Gastrocnemius medialis (tissue), 4 donors: Measurements from ENCODE around the gene ZNF592. TPM values are rescaled to one million over a fixed set of nuclear protein-coding genes. Genes with fewer than 3 reads are reported as not detected.

Experiments
- ATAC-seq, 2 donors: fragments of 150-250 bp; one replicate each; pipeline ENCODE4 v1.9.1; 2016
- DNase-seq, 2 donors: peaks; one replicate each; pipeline ENCODE4 v3.0.0-alpha.2; 2019
- H3K27ac ChIP-seq, 4 donors: fragments of 200-600 bp; sonication (generic); 1 replicate in 1 of 4; 2 replicates in 3 of 4; pipeline ENCODE4 v1.5.1; 2016 to 2018; ENCODE audit warnings: mild to moderate bottlenecking in 2 of 4, moderate library complexity in 1 of 4
- H3K27me3 ChIP-seq, 3 donors: fragments of 200-600 bp; sonication (generic) in 2 of 3; 1 replicate in 1 of 3; 2 replicates in 2 of 3; pipeline versions ENCODE4 v1.5.1 to v1.6.0; 2016 to 2019; ENCODE audit warnings: mild to moderate bottlenecking in 1 of 3, moderate library complexity in 1 of 3
- H3K36me3 ChIP-seq, 2 donors: fragments of 200-600 bp; sonication (generic) in 1 of 2; one replicate each; pipeline ENCODE4 v1.5.1; 2017 to 2018
- H3K4me1 ChIP-seq, 2 donors: fragments of 200-600 bp; sonication (generic) in 1 of 2; one replicate each; pipeline ENCODE4 v1.5.1; 2016 to 2017; ENCODE audit warnings: mild to moderate bottlenecking in 2 of 2
- H3K4me3 ChIP-seq, 4 donors: fragments of 200-600 bp; sonication (generic) in 3 of 4; 1 replicate in 1 of 4; 2 replicates in 3 of 4; pipeline ENCODE4 v1.5.1; 2016 to 2019; ENCODE audit warnings: mild to moderate bottlenecking in 2 of 4
- H3K9me3 ChIP-seq, 3 donors: fragments of 200-600 bp; sonication (generic) in 2 of 3; 1 replicate in 1 of 3; 2 replicates in 2 of 3; pipeline ENCODE4 v1.5.1; 2016 to 2019
- POLR2A ChIP-seq, 2 donors: fragments of 450-650 bp; IDR thresholded peaks; one replicate each; pipeline ENCODE4 v1.6.1; 2017; ENCODE audit warnings: antibody characterized with exemption in 2 of 2, mild to moderate bottlenecking in 2 of 2, moderate library complexity in 2 of 2
- in situ Hi-C, 4 donors: fragments of 200-750 bp; cut with MboI; loops; one replicate each; pipeline versions ENCODE4 v1.15.0 to v1.8.0; 2017; ENCODE audit warnings: low sequenced_read_pairs in 4 of 4
- intact Hi-C: fragments of 100-400 bp; cut with DNase I; formaldehyde crosslinking; loops from one replicate; pipeline ENCODE4 v1.15.1; 2023; ENCODE audit warnings: low total_unique reads
- total RNA-seq, 4 donors: library from RNA; depleted of rRNA; stranded (reverse); fragments of >200 nt; gene quantifications; one replicate each; pipeline versions ENCODE4 v1.1.0 to v1.2.3, GENCODE V29; 2016
- TF ChIP-seq, protein P1 (sequence below), 5 experiments: fragments of 450-650 bp in 3 of 5; fragments of 200-600 bp in 2 of 5; sonication (generic) in 2 of 5; IDR thresholded peaks in 4 of 5; conservative IDR thresholded peaks in 1 of 5; 1 replicate in 4 of 5; 2 replicates in 1 of 5; pipeline ENCODE4 v1.5.1; 2016 to 2019; ENCODE audit warnings: antibody characterized with exemption in 5 of 5, mild to moderate bottlenecking in 3 of 5, moderate library complexity in 3 of 5

The ZNF592 gene
- total RNA-seq, 4 donors from 2014 or later = 30.0 to 49.2 (median 33.8) TPM

DNA sequence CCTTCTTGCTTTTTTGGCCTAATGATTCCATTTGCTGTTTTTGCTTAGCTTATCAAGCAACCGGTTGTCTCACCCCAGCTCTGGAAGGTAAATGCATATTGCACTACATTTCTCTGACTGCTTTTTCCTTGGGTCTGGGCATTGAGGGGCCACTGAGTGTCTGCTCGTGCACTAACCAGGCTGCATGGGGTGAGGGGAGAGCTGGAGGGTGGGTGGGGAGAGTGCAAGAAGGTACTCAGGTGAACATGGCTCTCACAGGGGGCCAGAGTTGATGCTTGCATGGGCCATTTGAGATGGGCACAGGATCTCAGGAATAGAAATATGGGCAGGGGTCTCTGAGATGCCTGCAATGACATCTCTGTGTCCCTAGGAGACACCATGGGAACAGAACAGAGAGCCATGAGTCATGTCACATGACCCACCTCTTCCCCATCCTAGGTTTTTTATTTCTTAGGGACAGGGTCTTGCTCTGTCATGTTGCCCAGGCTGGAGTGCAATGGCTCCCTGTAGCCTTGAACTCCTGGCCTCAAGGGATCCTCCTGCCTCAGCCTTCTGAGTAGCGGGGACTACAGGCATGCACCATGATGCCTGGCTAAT lies 75.0 kb downstream of the ZNF592 start:
- H3K27me3 ChIP-seq = no peaks in the 10 kb centered on the region
- intact Hi-C loops = no loop called here
- no peak for DNase-seq
- H3K4me3 ChIP-seq = peak overlapping the region in 2 of 4 donors; percentile 12 to 97
- peaks cover 89 to 100% of the 10 kb centered on the region in 2 donors for H3K4me1 ChIP-seq
- H3K9me3 ChIP-seq = no peaks in the 10 kb centered on the region
- peak overlapping the region; percentile 94 to 99 (median 96) for H3K27ac ChIP-seq
- ATAC-seq = no peak
- no peak for TF ChIP-seq POLR2A (IDR thresholded peaks at IDR 0.05)
- TF ChIP-seq, protein P1, sequence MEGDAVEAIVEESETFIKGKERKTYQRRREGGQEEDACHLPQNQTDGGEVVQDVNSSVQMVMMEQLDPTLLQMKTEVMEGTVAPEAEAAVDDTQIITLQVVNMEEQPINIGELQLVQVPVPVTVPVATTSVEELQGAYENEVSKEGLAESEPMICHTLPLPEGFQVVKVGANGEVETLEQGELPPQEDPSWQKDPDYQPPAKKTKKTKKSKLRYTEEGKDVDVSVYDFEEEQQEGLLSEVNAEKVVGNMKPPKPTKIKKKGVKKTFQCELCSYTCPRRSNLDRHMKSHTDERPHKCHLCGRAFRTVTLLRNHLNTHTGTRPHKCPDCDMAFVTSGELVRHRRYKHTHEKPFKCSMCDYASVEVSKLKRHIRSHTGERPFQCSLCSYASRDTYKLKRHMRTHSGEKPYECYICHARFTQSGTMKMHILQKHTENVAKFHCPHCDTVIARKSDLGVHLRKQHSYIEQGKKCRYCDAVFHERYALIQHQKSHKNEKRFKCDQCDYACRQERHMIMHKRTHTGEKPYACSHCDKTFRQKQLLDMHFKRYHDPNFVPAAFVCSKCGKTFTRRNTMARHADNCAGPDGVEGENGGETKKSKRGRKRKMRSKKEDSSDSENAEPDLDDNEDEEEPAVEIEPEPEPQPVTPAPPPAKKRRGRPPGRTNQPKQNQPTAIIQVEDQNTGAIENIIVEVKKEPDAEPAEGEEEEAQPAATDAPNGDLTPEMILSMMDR (IDR thresholded peaks at IDR 0.05 in 4 of 5, conservative IDR thresholded peaks at IDR 0.05 in 1 of 5) = no peak
- peaks cover 0 to 22% of the 10 kb centered on the region in 2 donors for H3K36me3 ChIP-seq
- in situ Hi-C loops = no loop called here

DNA sequence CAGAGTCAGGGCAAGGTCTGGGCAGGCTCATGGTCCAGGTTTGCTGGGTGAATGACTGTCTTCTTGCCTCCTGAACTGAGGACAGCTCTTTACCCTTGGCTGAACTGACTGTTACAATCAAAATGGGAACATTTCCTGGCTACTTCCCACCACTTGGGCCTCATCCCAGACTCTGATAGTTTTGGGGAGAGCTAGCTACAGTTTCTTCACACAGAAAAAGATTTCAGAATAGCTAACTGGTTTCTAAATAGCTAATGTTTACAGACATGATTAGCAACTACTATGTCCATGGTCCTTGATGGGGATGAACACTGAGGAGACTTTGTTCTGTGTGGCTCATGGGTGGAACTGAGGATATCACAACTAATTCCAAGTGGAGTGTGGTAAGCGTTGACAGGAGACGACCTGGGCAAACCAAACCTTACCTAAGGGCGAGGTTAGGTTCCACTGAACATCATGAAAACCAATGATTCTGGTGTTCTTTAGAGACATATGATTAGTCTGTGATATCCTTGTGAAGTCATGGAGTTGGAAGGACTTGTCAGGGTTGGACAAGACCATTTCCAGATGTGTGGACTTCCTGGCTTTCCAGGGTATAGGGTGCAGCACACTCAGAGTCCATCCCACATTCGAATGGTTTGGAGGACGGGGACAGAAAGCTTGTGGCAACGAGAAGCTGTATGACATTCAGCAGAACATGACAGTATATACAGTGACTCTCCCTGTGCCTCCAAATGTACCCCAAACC lies 76.0 kb downstream of the ZNF592 start:
- no peak overlapping the region for H3K4me3 ChIP-seq
- peak; percentile 25 to 39 for ATAC-seq
- TF ChIP-seq POLR2A (IDR thresholded peaks at IDR 0.05) = no peak
- TF ChIP-seq, protein P1 (IDR thresholded peaks at IDR 0.05 in 4 of 5, conservative IDR thresholded peaks at IDR 0.05 in 1 of 5) = no peak
- no peaks in the 10 kb centered on the region for H3K9me3 ChIP-seq
- intact Hi-C loops = no loop called here
- H3K27me3 ChIP-seq = no peaks in the 10 kb centered on the region
- peaks cover 99% of the 10 kb centered on the region in 2 donors for H3K4me1 ChIP-seq
- H3K36me3 ChIP-seq = peaks cover 0 to 31% of the 10 kb centered on the region in 2 donors
- peak; percentile 56 to 80 for DNase-seq
- in situ Hi-C loops = loop anchor here in 1 of 4 donors (5.0 kb wide), 1 partner anchor 53 kb away; no protein-coding TSS in a partner anchor
- peak overlapping the region; percentile 94 to 99 (median 96) for H3K27ac ChIP-seq

DNA sequence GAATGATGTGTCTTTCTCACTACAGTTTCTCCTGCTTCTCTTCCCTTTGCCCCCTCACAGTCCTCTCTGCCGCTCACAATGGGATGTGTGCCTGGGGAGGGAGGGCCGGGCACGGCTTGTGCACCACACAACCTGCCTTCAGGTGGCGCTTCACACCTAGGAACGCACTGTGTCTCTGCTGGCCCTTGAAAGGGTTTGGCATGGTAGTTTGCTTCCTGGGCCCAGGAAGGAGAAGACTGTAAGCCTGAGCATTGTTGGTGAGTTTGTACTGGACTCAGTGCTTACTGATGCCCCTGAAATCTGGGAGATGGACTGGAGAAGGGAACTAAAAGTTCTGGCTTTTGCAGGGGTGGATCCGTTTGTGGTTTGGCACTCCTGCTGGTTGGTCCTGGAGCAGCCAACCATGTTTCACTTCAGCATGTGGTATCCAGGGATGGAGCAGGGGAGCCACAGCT lies 78.0 kb downstream of the ZNF592 start:
- in situ Hi-C loops = loop anchor here in 1 of 4 donors (5.0 kb wide), 1 partner anchor 51 kb away; no protein-coding TSS in a partner anchor
- DNase-seq = peak; percentile 75 to 82
- Histone ChIP-seq H3K27ac (peak overlapping the region; percentile 94 to 99 (median 96)), H3K36me3 (peaks cover 0 to 29% of the 10 kb centered on the region in 2 donors), H3K4me3 (no peak overlapping the region), H3K4me1 (peaks cover 99% of the 10 kb centered on the region in 2 donors), H3K9me3 (no peaks in the 10 kb centered on the region), H3K27me3 (no peaks in the 10 kb centered on the region)
- intact Hi-C loops = no loop called here
- TF ChIP-seq POLR2A (IDR thresholded peaks at IDR 0.05) = peak; percentile 54 to 56
- TF ChIP-seq, protein P1 (IDR thresholded peaks at IDR 0.05 in 4 of 5, conservative IDR thresholded peaks at IDR 0.05 in 1 of 5) = peak in 4 of 5 experiments; percentile 35 to 42 (median 38)
- ATAC-seq = peak; percentile 32 to 41

DNA sequence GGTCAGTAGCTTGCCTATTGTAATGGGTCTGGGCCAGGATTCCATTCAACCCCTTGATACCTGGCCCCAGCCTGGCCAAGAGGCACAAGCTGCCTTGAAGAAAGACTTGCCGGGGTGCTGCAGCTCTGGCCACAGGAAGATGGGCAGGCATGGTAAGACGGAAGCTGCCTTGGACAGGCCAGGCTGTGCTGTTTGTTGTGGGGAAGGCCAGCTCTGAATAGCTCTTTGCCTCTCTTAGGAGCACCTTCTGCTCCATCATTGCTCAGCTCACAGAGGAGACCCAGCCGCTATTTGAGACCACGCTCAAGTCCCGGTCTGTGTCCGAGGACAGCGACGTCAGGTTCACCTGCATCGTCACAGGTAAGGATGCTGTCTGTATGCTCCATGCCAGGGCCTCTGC lies 78.9 kb downstream of the ZNF592 start:
- H3K27ac ChIP-seq = peak overlapping the region; percentile 94 to 99 (median 96)
- in situ Hi-C loops = loop anchor here in 1 of 4 donors (5.0 kb wide), 1 partner anchor 50 kb away; no protein-coding TSS in a partner anchor
- peaks cover 99% of the 10 kb centered on the region in 2 donors for H3K4me1 ChIP-seq

More for the DNA sequence above, 78.9 kb downstream of the ZNF592 start:
- intact Hi-C loops = no loop called here
- DNase-seq (no peak), ATAC-seq (no peak)
- H3K4me3 ChIP-seq = no peak overlapping the region
- TF ChIP-seq, protein P1 (IDR thresholded peaks at IDR 0.05 in 4 of 5, conservative IDR thresholded peaks at IDR 0.05 in 1 of 5) = no peak
- TF ChIP-seq POLR2A (IDR thresholded peaks at IDR 0.05) = no peak
- no peaks in the 10 kb centered on the region for H3K9me3 ChIP-seq
- no peaks in the 10 kb centered on the region for H3K27me3 ChIP-seq
- peaks cover 0 to 20% of the 10 kb centered on the region in 2 donors for H3K36me3 ChIP-seq
